Pons (tissue), 1 donor: ENCODE measurements around the gene ANKIB1.
"Not testable (repeated sequence)": the region's sequence is repeated elsewhere in the genome, so short reads cannot be mapped to it uniquely, and the experiment has no call there.

Experiments used
- DNase-seq: peaks from one replicate; pipeline ENCODE4 v3.0.0-alpha.2; 2016; ENCODE audit warnings: low spot score

Gene ANKIB1

GRCh38 chr7:92404170-92404614, 158.4 kb downstream of the ANKIB1 start:
- DNase-seq: no peak

GRCh38 chr7:92409357-92409756, 163.6 kb downstream of the ANKIB1 start:
- DNase-seq: no peak

- not testable (repeated sequence) for DNase-seq
Observed at GRCh38 chr7:92410162-92410561, 164.4 kb downstream of the ANKIB1 start.

- no peak for DNase-seq
Observed at GRCh38 chr7:92412745-92413144, 167.0 kb downstream of the ANKIB1 start.

GRCh38 chr7:92413550-92413949, 167.8 kb downstream of the ANKIB1 start:
- DNase-seq: no peak

- no peak for DNase-seq
Observed at GRCh38 chr7:92415225-92415624, 169.5 kb downstream of the ANKIB1 start.

GRCh38 chr7:92417913-92418312, 172.1 kb downstream of the ANKIB1 start:
- peak; percentile 21 for DNase-seq

GRCh38 chr7:92421676-92422435, 176.1 kb downstream of the ANKIB1 start:
- no peak for DNase-seq

GRCh38 chr7:92422926-92423325, 177.2 kb downstream of the ANKIB1 start:
- no peak for DNase-seq

- no peak for DNase-seq
Observed at GRCh38 chr7:92423710-92424131, 177.9 kb downstream of the ANKIB1 start.

- no peak for DNase-seq
Observed at GRCh38 chr7:92425311-92425947, 179.7 kb downstream of the ANKIB1 start.

GRCh38 chr7:92427193-92427592, 181.4 kb downstream of the ANKIB1 start:
- DNase-seq: no peak

GRCh38 chr7:92432299-92432946, 186.6 kb downstream of the ANKIB1 start:
- no peak for DNase-seq

- DNase-seq: no peak
Observed at GRCh38 chr7:92433019-92433418, 187.2 kb downstream of the ANKIB1 start.

- no peak for DNase-seq
Observed at GRCh38 chr7:92435542-92435941, 189.8 kb downstream of the ANKIB1 start.

GRCh38 chr7:92436612-92437445, 191.1 kb downstream of the ANKIB1 start:
- DNase-seq: no peak

GRCh38 chr7:92437956-92438491, 192.2 kb downstream of the ANKIB1 start:
- DNase-seq: no peak

- DNase-seq: not testable (repeated sequence)
Observed at GRCh38 chr7:92442720-92443119, 196.9 kb downstream of the ANKIB1 start.

GRCh38 chr7:92446869-92447344, 201.1 kb downstream of the ANKIB1 start:
- no peak for DNase-seq

GRCh38 chr7:92447345-92448204, 201.8 kb downstream of the ANKIB1 start, which contains the start of gene GATAD1:
GATAD1 (plus strand) TSS chr7:92447482; CDS start chr7:92447730, 248 bp downstream.
- DNase-seq: peak; percentile 92
